ENCODE data around the gene TAF6.
A peak's percentile ranks its signal among the peaks of the same experiment; 100 is the strongest.

TAF6 gene

DNA sequence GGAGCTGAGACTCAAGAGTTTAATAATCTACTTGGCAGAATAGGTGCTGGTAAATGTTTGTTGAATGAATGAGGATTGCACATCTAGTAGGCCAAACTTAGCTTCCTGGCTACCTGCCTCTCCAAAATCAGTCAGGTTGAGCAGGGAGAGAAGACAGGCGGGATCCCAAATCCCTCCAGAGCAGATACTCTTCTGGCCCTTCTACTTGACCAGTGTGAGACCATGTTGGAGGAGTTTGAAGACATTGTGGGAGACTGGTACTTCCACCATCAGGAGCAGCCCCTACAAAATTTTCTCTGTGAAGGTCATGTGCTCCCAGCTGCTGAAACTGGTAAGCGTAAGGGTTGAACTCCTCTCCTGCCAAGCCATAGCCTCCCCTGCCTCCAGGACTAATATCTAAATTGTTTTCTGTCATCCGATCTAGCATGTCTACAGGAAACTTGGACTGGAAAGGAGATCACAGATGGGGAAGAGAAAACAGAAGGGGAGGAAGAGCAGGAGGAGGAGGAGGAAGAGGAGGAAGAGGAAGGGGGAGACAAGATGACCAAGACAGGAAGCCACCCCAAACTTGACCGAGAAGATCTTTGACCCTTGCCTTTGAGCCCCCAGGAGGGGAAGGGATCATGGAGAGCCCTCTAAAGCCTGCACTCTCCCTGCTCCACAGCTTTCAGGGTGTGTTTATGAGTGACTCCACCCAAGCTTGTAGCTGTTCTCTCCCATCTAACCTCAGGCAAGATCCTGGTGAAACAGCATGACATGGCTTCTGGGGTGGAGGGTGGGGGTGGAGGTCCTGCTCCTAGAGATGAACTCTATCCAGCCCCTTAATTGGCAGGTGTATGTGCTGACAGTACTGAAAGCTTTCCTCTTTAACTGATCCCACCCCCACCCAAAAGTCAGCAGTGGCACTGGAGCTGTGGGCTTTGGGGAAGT is 5.4 kb upstream of the TAF6 start:
- TF ChIP-seq, protein P1, sequence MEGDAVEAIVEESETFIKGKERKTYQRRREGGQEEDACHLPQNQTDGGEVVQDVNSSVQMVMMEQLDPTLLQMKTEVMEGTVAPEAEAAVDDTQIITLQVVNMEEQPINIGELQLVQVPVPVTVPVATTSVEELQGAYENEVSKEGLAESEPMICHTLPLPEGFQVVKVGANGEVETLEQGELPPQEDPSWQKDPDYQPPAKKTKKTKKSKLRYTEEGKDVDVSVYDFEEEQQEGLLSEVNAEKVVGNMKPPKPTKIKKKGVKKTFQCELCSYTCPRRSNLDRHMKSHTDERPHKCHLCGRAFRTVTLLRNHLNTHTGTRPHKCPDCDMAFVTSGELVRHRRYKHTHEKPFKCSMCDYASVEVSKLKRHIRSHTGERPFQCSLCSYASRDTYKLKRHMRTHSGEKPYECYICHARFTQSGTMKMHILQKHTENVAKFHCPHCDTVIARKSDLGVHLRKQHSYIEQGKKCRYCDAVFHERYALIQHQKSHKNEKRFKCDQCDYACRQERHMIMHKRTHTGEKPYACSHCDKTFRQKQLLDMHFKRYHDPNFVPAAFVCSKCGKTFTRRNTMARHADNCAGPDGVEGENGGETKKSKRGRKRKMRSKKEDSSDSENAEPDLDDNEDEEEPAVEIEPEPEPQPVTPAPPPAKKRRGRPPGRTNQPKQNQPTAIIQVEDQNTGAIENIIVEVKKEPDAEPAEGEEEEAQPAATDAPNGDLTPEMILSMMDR (conservative IDR thresholded peaks at IDR 0.05) = no peak
- no peak overlapping the region for H3K27ac ChIP-seq

GRCh38 chr7:100122568-100122967 is 3.4 kb upstream of the TAF6 start:
- H3K27ac ChIP-seq = 0 out of 2 replicates have a peak overlapping the region, but pooled peaks have one; percentile 20
- TF ChIP-seq, protein P1 (conservative IDR thresholded peaks at IDR 0.05) = no peak

GRCh38 chr7:100122067-100122466 is 2.9 kb upstream of the TAF6 start:
- H3K27ac ChIP-seq = 0 out of 2 replicates have a peak overlapping the region, but pooled peaks have one; percentile 20
- TF ChIP-seq, protein P1 (conservative IDR thresholded peaks at IDR 0.05) = no peak

- peak overlapping the region; percentile 92 for H3K27ac ChIP-seq
- TF ChIP-seq, protein P1 (conservative IDR thresholded peaks at IDR 0.05) = no peak
These were observed 1.5 kb upstream of the TAF6 start for GRCh38 chr7:100120733-100121036.

DNA sequence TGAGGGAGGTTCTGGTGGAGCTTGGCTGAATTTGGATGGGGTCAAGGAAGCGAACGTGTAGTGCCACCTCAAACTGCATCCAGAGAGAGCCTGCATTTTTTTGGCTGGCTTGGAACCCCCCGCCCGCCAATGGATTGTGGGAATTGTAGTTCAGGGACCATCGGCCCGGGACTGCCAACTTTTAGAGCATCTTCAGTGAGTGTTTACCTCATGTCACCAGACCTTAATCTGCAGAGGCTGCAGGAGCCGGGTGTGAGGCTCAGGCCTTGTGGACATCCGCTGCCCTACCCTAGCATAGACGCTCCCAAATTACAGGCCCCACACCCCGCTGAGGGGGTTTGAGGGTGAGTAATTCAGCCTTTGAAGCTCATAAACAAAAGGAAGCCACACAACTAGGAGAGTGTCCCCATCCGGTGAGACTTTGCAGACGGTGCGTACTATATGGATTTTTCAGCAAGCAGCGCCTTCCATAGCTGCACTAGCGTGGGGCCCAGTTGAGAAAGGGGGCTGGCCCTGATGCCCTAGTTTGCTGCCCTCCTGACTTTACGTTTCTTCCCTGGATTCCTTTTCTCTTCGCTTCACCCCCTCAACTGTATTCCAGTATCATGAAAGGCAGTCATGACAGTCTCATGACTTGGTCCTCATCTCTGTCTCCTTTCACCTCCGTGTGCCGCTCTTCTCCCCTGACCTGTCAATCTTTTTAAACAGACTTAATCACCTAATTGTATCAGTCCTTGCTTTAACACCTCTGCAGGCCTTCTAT is 993 bp upstream of the TAF6 start:
- TF ChIP-seq, protein P1 (conservative IDR thresholded peaks at IDR 0.05) = no peak
- peak overlapping the region; percentile 92 for H3K27ac ChIP-seq

DNA sequence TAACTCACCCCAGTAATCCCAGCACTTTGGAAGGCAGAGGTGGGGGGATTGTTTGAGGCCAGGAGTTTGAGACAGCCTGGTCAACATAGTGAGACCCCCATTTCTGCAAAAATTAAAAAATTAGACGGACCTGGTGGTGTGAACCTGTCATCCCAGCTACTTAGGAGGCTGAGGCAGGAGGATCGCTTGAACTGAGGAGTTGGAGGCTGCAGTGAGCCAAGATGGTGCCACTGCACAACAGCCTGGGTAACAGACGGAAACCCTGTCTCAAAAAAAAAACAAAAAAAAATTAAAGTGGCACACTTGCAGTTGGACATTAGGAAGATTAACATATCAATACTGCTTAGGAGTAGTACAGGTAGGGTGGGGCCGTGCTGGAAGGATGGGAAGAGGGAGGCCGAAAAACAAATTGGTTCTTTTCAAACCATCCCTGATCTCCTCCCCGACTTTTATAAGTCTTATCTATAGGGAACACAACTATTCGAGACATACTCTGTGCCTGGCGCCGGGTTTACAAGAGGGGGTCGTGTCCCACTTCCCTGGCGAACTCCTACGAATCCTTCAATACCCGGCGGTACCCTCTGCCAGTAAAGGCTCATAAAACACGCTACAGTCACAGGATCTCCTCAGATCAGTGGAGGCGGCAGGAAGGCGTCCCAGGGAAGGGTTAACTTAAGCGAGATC is 628 bp downstream of the TAF6 start:
- TF ChIP-seq, protein P1 (conservative IDR thresholded peaks at IDR 0.05) = no peak

DNA sequence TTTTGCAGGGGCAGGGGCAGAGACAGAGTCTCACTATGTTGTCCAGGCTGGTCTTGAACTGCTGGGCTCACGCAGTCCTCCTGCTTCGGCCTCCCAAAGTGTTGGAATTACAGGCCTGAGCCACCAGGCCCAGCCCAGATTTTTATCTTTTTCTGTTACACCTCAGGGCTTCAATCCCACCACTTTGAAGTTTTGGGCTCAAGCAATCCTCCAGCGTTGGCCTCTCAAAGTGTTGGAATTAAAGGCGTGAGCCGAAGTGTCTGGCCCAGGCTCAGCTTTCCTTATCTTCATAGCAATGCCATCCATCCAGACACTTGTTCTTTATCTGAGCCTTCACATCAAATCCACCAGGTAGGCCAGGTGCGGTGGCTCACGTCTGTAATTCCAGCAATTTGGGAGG is 4.1 kb downstream of the TAF6 start:
- TF ChIP-seq, protein P1 (conservative IDR thresholded peaks at IDR 0.05) = no peak
- H3K27ac ChIP-seq = no peak overlapping the region

More for the DNA sequence above, 628 bp downstream of the TAF6 start:
- peak overlapping the region; percentile 92 for H3K27ac ChIP-seq

Measured in VCaP (cell line).